Tibial nerve (tissue), 4 donors: Measurements from ENCODE around the gene MERTK.

ENCODE experiments used
- EP300 ChIP-seq, 2 donors: sonication (generic); formaldehyde crosslinking; IDR thresholded peaks; one replicate each; pipeline ENCODE4 v1.6.1; 2017; ENCODE audit warnings: antibody characterized with exemption in 2 of 2, mild to moderate bottlenecking in 1 of 2
- POLR2A ChIP-seq, 2 donors: fragments of 450-650 bp; IDR thresholded peaks; one replicate each; pipeline ENCODE4 v1.6.1; 2017; ENCODE audit warnings: antibody characterized with exemption in 2 of 2, mild to moderate bottlenecking in 2 of 2, moderate library complexity in 2 of 2
- TF ChIP-seq, protein P1 (sequence below), 5 experiments: fragments of 200-600 bp in 3 of 5; fragments of 450-650 bp in 2 of 5; sonication (generic) in 3 of 5; IDR thresholded peaks; one replicate each; pipeline ENCODE4 v1.5.1; 2016 to 2019; ENCODE audit warnings: antibody characterized with exemption in 5 of 5, mild to moderate bottlenecking in 3 of 5, moderate library complexity in 2 of 5

DNA sequence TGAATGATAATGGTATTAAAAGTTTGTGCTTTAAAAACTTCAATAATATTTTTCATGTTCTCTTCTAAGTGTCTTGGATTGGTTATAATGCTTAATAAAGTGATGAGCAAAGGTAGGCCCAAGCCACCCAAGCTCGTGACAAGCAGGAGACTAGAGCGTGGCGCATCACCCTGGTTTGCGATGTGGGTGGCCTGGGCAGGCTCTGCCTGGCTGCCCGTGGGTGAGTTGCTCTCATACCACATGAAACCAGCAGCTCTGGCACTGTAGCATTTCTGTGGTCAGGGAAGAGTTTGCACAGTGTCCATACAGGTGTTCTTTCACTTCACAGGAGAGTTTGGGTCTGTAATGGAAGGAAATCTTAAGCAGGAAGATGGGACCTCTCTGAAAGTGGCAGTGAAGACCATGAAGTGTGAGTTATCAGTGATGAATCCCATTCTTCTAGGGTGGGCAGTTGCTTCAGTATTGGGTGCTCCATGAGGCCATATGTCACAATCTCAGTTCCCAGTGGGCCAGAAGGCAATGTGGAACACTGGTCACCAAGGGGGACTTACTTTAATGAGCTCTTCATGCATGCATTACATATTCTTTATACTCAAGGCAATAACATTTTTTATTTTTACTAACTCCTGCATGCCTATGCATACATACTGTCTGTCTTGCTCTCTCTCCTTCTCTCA lies 105.3 kb downstream of the MERTK start:
- TF ChIP-seq POLR2A (IDR thresholded peaks at IDR 0.05) (no peak), EP300 (IDR thresholded peaks at IDR 0.05) (no peak)
- TF ChIP-seq, protein P1, sequence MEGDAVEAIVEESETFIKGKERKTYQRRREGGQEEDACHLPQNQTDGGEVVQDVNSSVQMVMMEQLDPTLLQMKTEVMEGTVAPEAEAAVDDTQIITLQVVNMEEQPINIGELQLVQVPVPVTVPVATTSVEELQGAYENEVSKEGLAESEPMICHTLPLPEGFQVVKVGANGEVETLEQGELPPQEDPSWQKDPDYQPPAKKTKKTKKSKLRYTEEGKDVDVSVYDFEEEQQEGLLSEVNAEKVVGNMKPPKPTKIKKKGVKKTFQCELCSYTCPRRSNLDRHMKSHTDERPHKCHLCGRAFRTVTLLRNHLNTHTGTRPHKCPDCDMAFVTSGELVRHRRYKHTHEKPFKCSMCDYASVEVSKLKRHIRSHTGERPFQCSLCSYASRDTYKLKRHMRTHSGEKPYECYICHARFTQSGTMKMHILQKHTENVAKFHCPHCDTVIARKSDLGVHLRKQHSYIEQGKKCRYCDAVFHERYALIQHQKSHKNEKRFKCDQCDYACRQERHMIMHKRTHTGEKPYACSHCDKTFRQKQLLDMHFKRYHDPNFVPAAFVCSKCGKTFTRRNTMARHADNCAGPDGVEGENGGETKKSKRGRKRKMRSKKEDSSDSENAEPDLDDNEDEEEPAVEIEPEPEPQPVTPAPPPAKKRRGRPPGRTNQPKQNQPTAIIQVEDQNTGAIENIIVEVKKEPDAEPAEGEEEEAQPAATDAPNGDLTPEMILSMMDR (IDR thresholded peaks at IDR 0.05): no peak
